A549 (cell line): ENCODE measurements around the gene MYO7A. TPM values are rescaled to one million over a fixed set of nuclear protein-coding genes. Genes with fewer than 3 reads are reported as not detected.

Experiments used
- ATAC-seq, 2 experiments: fragments of 200-7000 bp in 1 of 2; fragments of >200 bp in 1 of 2; cut with Nextera tagmentation in 1 of 2; cut with Tn5 transposase in 1 of 2; 3 replicates each; pipeline versions ENCODE4 v1.8.0 to v1.9.1; 2018 to 2020; ENCODE audit warnings: mild to moderate bottlenecking in 1 of 2, moderate library complexity in 1 of 2
- CTCF ChIA-PET: fragments of 300-600 bp; sonication (Branson Sonifier 250); formaldehyde crosslinking; extraction: SDS; loops from one replicate; lab custom pipeline; 2021; ENCODE audit warnings: antibody characterized with exemption, inconsistent platforms; lab: Yijun Ruan, JAX
- POLR2A ChIA-PET: fragments of 350-600 bp; formaldehyde crosslinking; extraction: SDS; loops from one replicate; lab custom pipeline; 2021; ENCODE audit warnings: antibody characterized with exemption, inconsistent platforms; lab: Yijun Ruan, JAX
- DNase-seq, 2 experiments: peaks; one replicate each; pipeline versions ENCODE4 v3.0.0 to v3.0.0-alpha.2; 2011 to 2016; ENCODE audit warnings: low read depth in 1 of 2, low spot score in 1 of 2
- FAIRE-seq: peaks from 2 replicates; lab custom pipeline; 2011; peaks lifted over from hg19 to GRCh38; lab: Jason Lieb, UNC
- H3K27ac ChIP-seq, 2 experiments: fragments of >200 bp; sonication (Bioruptor Twin); formaldehyde crosslinking; 3 replicates each; pipeline ENCODE4 v1.5.1; 2016 to 2017
- H3K4me1 ChIP-seq: fragments of >200 bp; sonication (Bioruptor Twin); formaldehyde crosslinking; 3 replicates; pipeline ENCODE4 v1.6.1; 2016
- H3K4me2 ChIP-seq: fragments of >200 bp; sonication (Bioruptor Twin); formaldehyde crosslinking; 3 replicates; pipeline ENCODE4 v1.6.1; 2016
- H3K4me3 ChIP-seq: fragments of >200 bp; sonication (Bioruptor Twin); formaldehyde crosslinking; 3 replicates; pipeline ENCODE4 v1.5.1; 2016
- H3K9me3 ChIP-seq: fragments of >200 bp; sonication (Bioruptor Twin); formaldehyde crosslinking; 3 replicates; pipeline ENCODE4 v1.6.1; 2016
- BHLHE40 ChIP-seq: IDR thresholded peaks from 2 replicates; pipeline ENCODE4 v1.6.1; 2012; ENCODE audit warnings: low read depth, low read length, inconsistent platforms
- CTCF ChIP-seq: fragments of >200 bp; sonication (Bioruptor Twin); formaldehyde crosslinking; IDR thresholded peaks from 3 replicates; pipeline ENCODE4 v1.5.1; 2016
- E2F6 ChIP-seq: IDR thresholded peaks from 2 replicates; pipeline ENCODE4 v1.6.1; 2012; ENCODE audit warnings: low read depth, borderline replicate concordance
- ELK1 ChIP-seq: fragments of 150-350 bp; IDR thresholded peaks from 2 replicates; pipeline ENCODE4 v1.6.1; 2014; ENCODE audit warnings: low read depth, mild to moderate bottlenecking, low read length
- EP300 ChIP-seq, 2 experiments: fragments of >200 bp; sonication (Bioruptor Twin); formaldehyde crosslinking; IDR thresholded peaks; 2 replicates in 1 of 2; 3 replicates in 1 of 2; pipeline ENCODE4 v1.6.1; 2016 to 2017
- ESRRA ChIP-seq: fragments of 150-350 bp; IDR thresholded peaks from 2 replicates; pipeline ENCODE4 v1.6.1; 2014; ENCODE audit warnings: mild to moderate bottlenecking, low read length, borderline replicate concordance
- FOXS1 ChIP-seq: fragments of 250-450 bp; sonication (Bioruptor Pico); IDR thresholded peaks from 2 replicates; pipeline ENCODE4 v1.5.0; 2020; ENCODE audit warnings: mild to moderate bottlenecking, moderate library complexity
- HDAC2 ChIP-seq: fragments of 200-600 bp; sonication (generic); IDR thresholded peaks from 2 replicates; pipeline ENCODE4 v1.6.1; 2016
- HEYL ChIP-seq: fragments of 250-450 bp; sonication (Bioruptor Pico); IDR thresholded peaks from 2 replicates; pipeline ENCODE4 v1.8.0; 2021; ENCODE audit warnings: mild to moderate bottlenecking, moderate library complexity
- HOXA7 ChIP-seq: fragments of 250-450 bp; sonication (Bioruptor Pico); IDR thresholded peaks from 2 replicates; pipeline ENCODE4 v1.5.0; 2020; ENCODE audit warnings: mild to moderate bottlenecking, moderate library complexity
- KDM1A ChIP-seq: fragments of 200-600 bp; sonication (generic); IDR thresholded peaks from 2 replicates; pipeline ENCODE4 v1.6.1; 2016; ENCODE audit warnings: low read depth, mild to moderate bottlenecking
- KDM5A ChIP-seq: fragments of 200-600 bp; sonication (generic); IDR thresholded peaks from 2 replicates; pipeline ENCODE4 v1.6.1; 2016; ENCODE audit warnings: antibody characterized with exemption, mild to moderate bottlenecking
- MAFK ChIP-seq: fragments of 450-650 bp; IDR thresholded peaks from 2 replicates; pipeline ENCODE4 v1.6.1; 2014; ENCODE audit not compliant: partially characterized antibody
- MAX ChIP-seq: IDR thresholded peaks from 2 replicates; pipeline ENCODE4 v1.6.1; 2012
- MAZ ChIP-seq: fragments of 150-350 bp; IDR thresholded peaks from 2 replicates; pipeline ENCODE4 v1.6.1; 2014; ENCODE audit warnings: antibody characterized with exemption, low read depth, low read length, borderline replicate concordance
- NR3C1 ChIP-seq: fragments of >200 bp; sonication (Bioruptor Twin); formaldehyde crosslinking; IDR thresholded peaks from 3 replicates; pipeline ENCODE4 v1.6.1; 2017
- PBX3 ChIP-seq: IDR thresholded peaks from 2 replicates; pipeline ENCODE4 v1.6.1; 2012
- PHF8 ChIP-seq: fragments of 200-600 bp; sonication (generic); IDR thresholded peaks from 2 replicates; pipeline ENCODE4 v1.6.1; 2016; ENCODE audit warnings: low read depth, mild to moderate bottlenecking, antibody characterized with exemption, moderate library complexity, borderline replicate concordance
- POLR2A ChIP-seq: IDR thresholded peaks from 2 replicates; pipeline ENCODE4 v1.6.1; 2012; ENCODE audit warnings: mild to moderate bottlenecking, low read length
- RARB ChIP-seq: fragments of 250-450 bp; sonication (Bioruptor Pico); IDR thresholded peaks from 2 replicates; pipeline ENCODE4 v1.8.0; 2021; ENCODE audit warnings: mild to moderate bottlenecking, moderate library complexity
- RCOR1 ChIP-seq: fragments of 150-350 bp; IDR thresholded peaks from 2 replicates; pipeline ENCODE4 v1.6.1; 2014; ENCODE audit warnings: antibody characterized with exemption, low read length, low read depth
- SMC3 ChIP-seq: fragments of >200 bp; sonication (Bioruptor Twin); formaldehyde crosslinking; IDR thresholded peaks from 3 replicates; pipeline ENCODE4 v1.6.1; 2018; ENCODE audit warnings: inconsistent platforms
- SREBF2 ChIP-seq: fragments of 450-650 bp; IDR thresholded peaks from 2 replicates; pipeline ENCODE4 v1.6.1; 2014; ENCODE audit warnings: mild to moderate bottlenecking, moderate library complexity
- TFCP2L1 ChIP-seq: fragments of 250-450 bp; sonication (Bioruptor Pico); IDR thresholded peaks from 2 replicates; pipeline ENCODE4 v1.5.0; 2021; ENCODE audit warnings: mild to moderate bottlenecking
- TP53 ChIP-seq: fragments of 250-450 bp; sonication (Bioruptor Pico); IDR thresholded peaks from 2 replicates; pipeline ENCODE4 v1.5.0; 2021; ENCODE audit warnings: mild to moderate bottlenecking, moderate library complexity
- WGBS: methylation state at CpG from one replicate; pipeline ENCODE4 v1.1.6; 2017; ENCODE audit errors: missing lambda C conversion rate; 5-methylcytosine and 5-hydroxymethylcytosine counted together
- polyA plus RNA-seq, 4 experiments: library from polyadenylated mRNA; depleted of rRNA in 3 of 4; stranded (reverse); fragments of >200 nt; fragmentation: RNase III in 1 of 4; extraction: RNeasy Plus Mini Kit Qiagen cat#74134 plus additional on column Dnase treatment in 1 of 4; gene quantifications; 2 replicates in 3 of 4; 3 replicates in 1 of 4; pipeline ENCODE4 v1.2.3, GENCODE V29; 2011 to 2017
- TF ChIP-seq, protein P1 (sequence below): fragments of 200-600 bp; sonication (generic); IDR thresholded peaks from 2 replicates; pipeline ENCODE4 v1.6.1; 2016; ENCODE audit warnings: antibody characterized with exemption, mild to moderate bottlenecking, moderate library complexity

The MYO7A gene
- polyA plus RNA-seq, 2 of the 4 experiments (the other 2 are of a cell fraction) = 1.7 to 2.1 TPM

DNA sequence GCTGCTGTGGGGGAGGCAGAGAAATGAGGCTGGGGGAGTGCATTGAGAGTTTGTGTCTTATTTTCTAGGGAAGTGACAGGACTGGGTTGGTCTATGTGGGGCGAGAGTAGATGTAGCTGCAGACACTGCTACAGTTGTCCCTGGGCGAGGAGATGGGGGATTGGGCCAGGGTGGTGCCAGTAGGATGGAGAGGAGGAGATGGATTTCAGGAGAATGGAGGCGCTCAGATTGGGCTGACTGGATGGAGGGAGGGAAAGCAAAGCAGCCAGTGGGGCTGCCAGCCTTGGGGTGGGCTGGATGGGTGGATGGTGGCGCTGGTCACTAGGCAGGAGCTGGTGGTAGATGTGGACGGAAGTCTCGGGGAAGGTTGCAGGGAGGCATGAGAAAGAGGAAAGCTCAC lies 16.1 kb upstream of the MYO7A start:
- no peak overlapping the region for H3K4me2 ChIP-seq
- ChIA-PET POLR2A (interaction anchor here (1.0 kb wide), 1 partner anchor 45 kb away, joined by 4 read pairs; the partner anchor contains the start of gene CAPN5), CTCF (interaction anchor here (0.6 to 23.6 kb wide), 11 partner anchors 8 to 76 kb away, joined by 3 to 290 read pairs (median 22); partner anchors contain the start of genes MYO7A and OMP)
- TF ChIP-seq SREBF2 (no peak), PBX3 (no peak), TP53 (CRISPR knock-in tag) (no peak), EP300 (IDR thresholded peaks at IDR 0.05) (no peak), HEYL (CRISPR knock-in tag) (no peak), RCOR1 (no peak), KDM1A (no peak), TFCP2L1 (CRISPR knock-in tag) (no peak), NR3C1 (no peak), POLR2A (no peak), MAX (no peak), KDM5A (no peak)
- DNase-seq (no peak), FAIRE-seq (no peak), ATAC-seq (no peak)
- no peak overlapping the region for H3K4me3 ChIP-seq
- 87% methylated on average over 6 of the region's 6 CpGs for WGBS
- no peak overlapping the region for H3K27ac ChIP-seq
- H3K4me1 ChIP-seq = peaks cover 47% of the 10 kb centered on the region
- no peaks in the 10 kb centered on the region for H3K9me3 ChIP-seq

GRCh38 chr11:77112641-77113381 lies 15.2 kb upstream of the MYO7A start:
- DNase-seq (no peak), FAIRE-seq (no peak), ATAC-seq (no peak)
- WGBS = 91% methylated on average over 16 of the region's 20 CpGs
- POLR2A ChIA-PET = no interaction called here
- Histone ChIP-seq H3K4me3 (no peak overlapping the region), H3K9me3 (no peaks in the 10 kb centered on the region), H3K4me1 (peaks cover 38% of the 10 kb centered on the region), H3K4me2 (no peak overlapping the region), H3K27ac (peak overlapping the region in 1 of 2 experiments; percentile 48; a peak in 3 of 6 replicates)
- CTCF ChIA-PET = interaction anchor here (0.7 to 23.6 kb wide), 19 partner anchors 9 to 506 kb away, joined by 3 to 290 read pairs (median 5); partner anchors contain the start of genes MYO7A and OMP
- TF ChIP-seq ESRRA (no peak), PBX3 (no peak), HOXA7 (no peak), MAFK (no peak), KDM1A (no peak), MAZ (no peak), RARB (CRISPR knock-in tag) (no peak), PHF8 (no peak), TP53 (CRISPR knock-in tag) (no peak), EP300 (IDR thresholded peaks at IDR 0.05) (no peak), E2F6 (no peak), HDAC2 (no peak), ELK1 (no peak), FOXS1 (CRISPR knock-in tag) (no peak), CTCF (no peak), BHLHE40 (no peak), SMC3 (no peak)
- TF ChIP-seq, protein P1, sequence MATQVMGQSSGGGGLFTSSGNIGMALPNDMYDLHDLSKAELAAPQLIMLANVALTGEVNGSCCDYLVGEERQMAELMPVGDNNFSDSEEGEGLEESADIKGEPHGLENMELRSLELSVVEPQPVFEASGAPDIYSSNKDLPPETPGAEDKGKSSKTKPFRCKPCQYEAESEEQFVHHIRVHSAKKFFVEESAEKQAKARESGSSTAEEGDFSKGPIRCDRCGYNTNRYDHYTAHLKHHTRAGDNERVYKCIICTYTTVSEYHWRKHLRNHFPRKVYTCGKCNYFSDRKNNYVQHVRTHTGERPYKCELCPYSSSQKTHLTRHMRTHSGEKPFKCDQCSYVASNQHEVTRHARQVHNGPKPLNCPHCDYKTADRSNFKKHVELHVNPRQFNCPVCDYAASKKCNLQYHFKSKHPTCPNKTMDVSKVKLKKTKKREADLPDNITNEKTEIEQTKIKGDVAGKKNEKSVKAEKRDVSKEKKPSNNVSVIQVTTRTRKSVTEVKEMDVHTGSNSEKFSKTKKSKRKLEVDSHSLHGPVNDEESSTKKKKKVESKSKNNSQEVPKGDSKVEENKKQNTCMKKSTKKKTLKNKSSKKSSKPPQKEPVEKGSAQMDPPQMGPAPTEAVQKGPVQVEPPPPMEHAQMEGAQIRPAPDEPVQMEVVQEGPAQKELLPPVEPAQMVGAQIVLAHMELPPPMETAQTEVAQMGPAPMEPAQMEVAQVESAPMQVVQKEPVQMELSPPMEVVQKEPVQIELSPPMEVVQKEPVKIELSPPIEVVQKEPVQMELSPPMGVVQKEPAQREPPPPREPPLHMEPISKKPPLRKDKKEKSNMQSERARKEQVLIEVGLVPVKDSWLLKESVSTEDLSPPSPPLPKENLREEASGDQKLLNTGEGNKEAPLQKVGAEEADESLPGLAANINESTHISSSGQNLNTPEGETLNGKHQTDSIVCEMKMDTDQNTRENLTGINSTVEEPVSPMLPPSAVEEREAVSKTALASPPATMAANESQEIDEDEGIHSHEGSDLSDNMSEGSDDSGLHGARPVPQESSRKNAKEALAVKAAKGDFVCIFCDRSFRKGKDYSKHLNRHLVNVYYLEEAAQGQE = no peak
